ENCODE results near the gene PTPN1.

The PTPN1 gene

GRCh38 chr20:50468378-50468798 is 41.8 kb upstream of the PTPN1 start:
- no peak overlapping the region for H3K23ac ChIP-seq (ENCODE audit: low read depth, low read length, poor library complexity)
- no peaks in the 10 kb centered on the region for H3K79me1 ChIP-seq (ENCODE audit: low read depth, low read length)
- H2BK15ac ChIP-seq (ENCODE audit: low read length): no peak overlapping the region
- peaks cover 0 to 4% (median 0%) of the 10 kb centered on the region in 3 experiments for H3K27me3 ChIP-seq (ENCODE audit: control insufficient read depth in 3 of 3, insufficient read depth in 3 of 3, low read depth in 1 of 3, low read length in 3 of 3)
- no peak overlapping the region for H3K4me3 ChIP-seq (ENCODE audit: low read length in 2 of 2)
- no peak overlapping the region for H3K18ac ChIP-seq (ENCODE audit: low read length)
- H3K27ac ChIP-seq (replicated peaks; ENCODE audit: low read length): no peak overlapping the region
- no peak overlapping the region for H4K91ac ChIP-seq (ENCODE audit: low read depth, low read length, poor library complexity)
- H2AFZ ChIP-seq (ENCODE audit: low read length): peak overlapping the region; percentile 17
- WGBS, 2 donors (ENCODE audit: extremely low coverage in 2 of 2, insufficient read length in 2 of 2, insufficient replicate concordance in 1 of 2): no CpG with 5 or more reads among the region's 2 CpGs
- no peak overlapping the region for H2AK5ac ChIP-seq (ENCODE audit: low read depth, low read length)
- H3K9me3 ChIP-seq (replicated peaks in 1 of 2; ENCODE audit: control insufficient read depth in 2 of 2, insufficient read depth in 1 of 2, low read depth in 1 of 2, low read length in 2 of 2): no peaks in the 10 kb centered on the region
- no peak overlapping the region for H2BK5ac ChIP-seq (ENCODE audit: low read length)
- H3K36me3 ChIP-seq (replicated peaks in 1 of 2; ENCODE audit: control insufficient read depth in 2 of 2, insufficient read depth in 2 of 2, low read length in 2 of 2): no peaks in the 10 kb centered on the region
- H2BK120ac ChIP-seq (ENCODE audit: low read depth, low read length): no peak overlapping the region
- no peaks in the 10 kb centered on the region for H3K4me1 ChIP-seq (ENCODE audit: control insufficient read depth in 2 of 2, insufficient read depth in 1 of 2, low read depth in 1 of 2, low read length in 2 of 2)
- no peak overlapping the region for H3K14ac ChIP-seq (ENCODE audit: low read length)
- H3K4me2 ChIP-seq (ENCODE audit: insufficient read depth, low read length, poor library complexity, severe bottlenecking): no peak overlapping the region
- no peak overlapping the region for H3K4ac ChIP-seq (ENCODE audit: low read length)
- no peak overlapping the region for H4K8ac ChIP-seq (ENCODE audit: low read depth, low read length)
- H3K9ac ChIP-seq (ENCODE audit: low read depth, low read length, poor library complexity): no peak overlapping the region
- no peak overlapping the region for H2BK12ac ChIP-seq (ENCODE audit: low read length)
- DNase-seq (ENCODE audit: low spot score): no peak

GRCh38 chr20:50469176-50469723 is 40.9 kb upstream of the PTPN1 start:
- no peak overlapping the region for H2BK15ac ChIP-seq (ENCODE audit: low read length)
- no peak overlapping the region for H3K18ac ChIP-seq (ENCODE audit: low read length)
- no peak overlapping the region for H2BK12ac ChIP-seq (ENCODE audit: low read length)
- DNase-seq (ENCODE audit: low spot score): no peak
- no peak overlapping the region for H3K4ac ChIP-seq (ENCODE audit: low read length)
- H3K14ac ChIP-seq (ENCODE audit: low read length): no peak overlapping the region
- WGBS, 2 donors (ENCODE audit: extremely low coverage in 2 of 2, insufficient read length in 2 of 2, insufficient replicate concordance in 1 of 2): no CpG with 5 or more reads among the region's 4 CpGs
- no peak overlapping the region for H4K8ac ChIP-seq (ENCODE audit: low read depth, low read length)
- no peak overlapping the region for H3K9ac ChIP-seq (ENCODE audit: low read depth, low read length, poor library complexity)
- H4K91ac ChIP-seq (ENCODE audit: low read depth, low read length, poor library complexity): no peak overlapping the region
- H3K27ac ChIP-seq (replicated peaks; ENCODE audit: low read length): no peak overlapping the region
- no peak overlapping the region for H3K23ac ChIP-seq (ENCODE audit: low read depth, low read length, poor library complexity)
- no peak overlapping the region for H2BK5ac ChIP-seq (ENCODE audit: low read length)
- H3K4me1 ChIP-seq (ENCODE audit: control insufficient read depth in 2 of 2, insufficient read depth in 1 of 2, low read depth in 1 of 2, low read length in 2 of 2): no peaks in the 10 kb centered on the region
- H2AFZ ChIP-seq (ENCODE audit: low read length): no peak overlapping the region
- no peak overlapping the region for H3K4me3 ChIP-seq (ENCODE audit: low read length in 2 of 2)
- no peak overlapping the region for H2AK5ac ChIP-seq (ENCODE audit: low read depth, low read length)
- H3K36me3 ChIP-seq (replicated peaks in 1 of 2; ENCODE audit: control insufficient read depth in 2 of 2, insufficient read depth in 2 of 2, low read length in 2 of 2): no peaks in the 10 kb centered on the region
- H3K79me1 ChIP-seq (ENCODE audit: low read depth, low read length): no peaks in the 10 kb centered on the region
- H3K4me2 ChIP-seq (ENCODE audit: insufficient read depth, low read length, poor library complexity, severe bottlenecking): no peak overlapping the region
- H3K27me3 ChIP-seq (ENCODE audit: control insufficient read depth in 3 of 3, insufficient read depth in 3 of 3, low read depth in 1 of 3, low read length in 3 of 3): peaks cover 0 to 4% (median 0%) of the 10 kb centered on the region in 3 experiments
- H2BK120ac ChIP-seq (ENCODE audit: low read depth, low read length): no peak overlapping the region
- H3K9me3 ChIP-seq (replicated peaks in 1 of 2; ENCODE audit: control insufficient read depth in 2 of 2, insufficient read depth in 1 of 2, low read depth in 1 of 2, low read length in 2 of 2): no peaks in the 10 kb centered on the region

- no peak overlapping the region for H3K4me2 ChIP-seq (ENCODE audit: insufficient read depth, low read length, poor library complexity, severe bottlenecking)
- no peak overlapping the region for H3K4ac ChIP-seq (ENCODE audit: low read length)
- H3K9me3 ChIP-seq (replicated peaks in 1 of 2; ENCODE audit: control insufficient read depth in 2 of 2, insufficient read depth in 1 of 2, low read depth in 1 of 2, low read length in 2 of 2): no peaks in the 10 kb centered on the region
- H3K27ac ChIP-seq (replicated peaks; ENCODE audit: low read length): no peak overlapping the region
- H3K79me1 ChIP-seq (ENCODE audit: low read depth, low read length): no peaks in the 10 kb centered on the region
- WGBS, 2 donors (ENCODE audit: extremely low coverage in 2 of 2, insufficient read length in 2 of 2, insufficient replicate concordance in 1 of 2): no CpG with 5 or more reads among the region's 2 CpGs
- DNase-seq (ENCODE audit: low spot score): no peak
- H3K23ac ChIP-seq (ENCODE audit: low read depth, low read length, poor library complexity): no peak overlapping the region
- no peak overlapping the region for H2AK5ac ChIP-seq (ENCODE audit: low read depth, low read length)
- no peak overlapping the region for H2BK15ac ChIP-seq (ENCODE audit: low read length)
- no peak overlapping the region for H2AFZ ChIP-seq (ENCODE audit: low read length)
- H4K8ac ChIP-seq (ENCODE audit: low read depth, low read length): no peak overlapping the region
- H2BK120ac ChIP-seq (ENCODE audit: low read depth, low read length): no peak overlapping the region
- no peaks in the 10 kb centered on the region for H3K36me3 ChIP-seq (replicated peaks in 1 of 2; ENCODE audit: control insufficient read depth in 2 of 2, insufficient read depth in 2 of 2, low read length in 2 of 2)
- no peaks in the 10 kb centered on the region for H3K4me1 ChIP-seq (ENCODE audit: control insufficient read depth in 2 of 2, insufficient read depth in 1 of 2, low read depth in 1 of 2, low read length in 2 of 2)
- peaks cover 0 to 4% (median 0%) of the 10 kb centered on the region in 3 experiments for H3K27me3 ChIP-seq (ENCODE audit: control insufficient read depth in 3 of 3, insufficient read depth in 3 of 3, low read depth in 1 of 3, low read length in 3 of 3)
- no peak overlapping the region for H4K91ac ChIP-seq (ENCODE audit: low read depth, low read length, poor library complexity)
- no peak overlapping the region for H3K9ac ChIP-seq (ENCODE audit: low read depth, low read length, poor library complexity)
- H3K14ac ChIP-seq (ENCODE audit: low read length): no peak overlapping the region
- H3K18ac ChIP-seq (ENCODE audit: low read length): no peak overlapping the region
- no peak overlapping the region for H3K4me3 ChIP-seq (ENCODE audit: low read length in 2 of 2)
- H2BK5ac ChIP-seq (ENCODE audit: low read length): no peak overlapping the region
- no peak overlapping the region for H2BK12ac ChIP-seq (ENCODE audit: low read length)
Observed at GRCh38 chr20:50469796-50470195, 40.4 kb upstream of the PTPN1 start.

- no peaks in the 10 kb centered on the region for H3K9me3 ChIP-seq (replicated peaks in 1 of 2; ENCODE audit: control insufficient read depth in 2 of 2, insufficient read depth in 1 of 2, low read depth in 1 of 2, low read length in 2 of 2)
- H4K91ac ChIP-seq (ENCODE audit: low read depth, low read length, poor library complexity): no peak overlapping the region
- H2BK120ac ChIP-seq (ENCODE audit: low read depth, low read length): no peak overlapping the region
- no peak for DNase-seq (ENCODE audit: low spot score)
- H2BK5ac ChIP-seq (ENCODE audit: low read length): no peak overlapping the region
- no peak overlapping the region for H3K9ac ChIP-seq (ENCODE audit: low read depth, low read length, poor library complexity)
- no peaks in the 10 kb centered on the region for H3K36me3 ChIP-seq (replicated peaks in 1 of 2; ENCODE audit: control insufficient read depth in 2 of 2, insufficient read depth in 2 of 2, low read length in 2 of 2)
- H2BK12ac ChIP-seq (ENCODE audit: low read length): no peak overlapping the region
- no peak overlapping the region for H3K4ac ChIP-seq (ENCODE audit: low read length)
- peaks cover 0 to under 1% (median 0%) of the 10 kb centered on the region in 3 experiments for H3K27me3 ChIP-seq (ENCODE audit: control insufficient read depth in 3 of 3, insufficient read depth in 3 of 3, low read depth in 1 of 3, low read length in 3 of 3)
- peaks cover 0 to under 1% of the 10 kb centered on the region in 2 donors for H3K4me1 ChIP-seq (ENCODE audit: control insufficient read depth in 2 of 2, insufficient read depth in 1 of 2, low read depth in 1 of 2, low read length in 2 of 2)
- no peak overlapping the region for H4K8ac ChIP-seq (ENCODE audit: low read depth, low read length)
- H2BK15ac ChIP-seq (ENCODE audit: low read length): no peak overlapping the region
- no peak overlapping the region for H2AK5ac ChIP-seq (ENCODE audit: low read depth, low read length)
- H3K4me2 ChIP-seq (ENCODE audit: insufficient read depth, low read length, poor library complexity, severe bottlenecking): no peak overlapping the region
- no CpG with 5 or more reads among the region's 4 CpGs for WGBS, 2 donors (ENCODE audit: extremely low coverage in 2 of 2, insufficient read length in 2 of 2, insufficient replicate concordance in 1 of 2)
- H3K18ac ChIP-seq (ENCODE audit: low read length): no peak overlapping the region
- no peak overlapping the region for H3K4me3 ChIP-seq (ENCODE audit: low read length in 2 of 2)
- no peaks in the 10 kb centered on the region for H3K79me1 ChIP-seq (ENCODE audit: low read depth, low read length)
- no peak overlapping the region for H3K27ac ChIP-seq (replicated peaks; ENCODE audit: low read length)
- H2AFZ ChIP-seq (ENCODE audit: low read length): no peak overlapping the region
- no peak overlapping the region for H3K14ac ChIP-seq (ENCODE audit: low read length)
- no peak overlapping the region for H3K23ac ChIP-seq (ENCODE audit: low read depth, low read length, poor library complexity)
Observed at GRCh38 chr20:50470264-50470858, 39.8 kb upstream of the PTPN1 start.
